Mucosa of rectum (tissue), 2 donors: ENCODE data around the gene RIN2.

Experiments
- H3K27ac ChIP-seq, 2 donors: one replicate each; pipeline ENCODE4 v1.7.0; 2013; ENCODE audit warnings: inconsistent platforms in 2 of 2, low read depth in 2 of 2, low read length in 2 of 2
- H3K27me3 ChIP-seq, 2 donors: one replicate each; pipeline ENCODE4 v1.7.0; 2013; ENCODE audit warnings: low read length in 2 of 2; ENCODE audit not compliant: control insufficient read depth in 2 of 2, insufficient read depth in 2 of 2
- H3K36me3 ChIP-seq, 2 donors: one replicate each; pipeline ENCODE4 v1.7.0; 2013; ENCODE audit warnings: low read length in 2 of 2; ENCODE audit not compliant: control insufficient read depth in 2 of 2, insufficient read depth in 2 of 2
- H3K4me1 ChIP-seq, 2 donors: one replicate each; pipeline ENCODE4 v1.7.0; 2013; ENCODE audit warnings: low read length in 2 of 2, mild to moderate bottlenecking in 1 of 2; ENCODE audit not compliant: control insufficient read depth in 2 of 2, insufficient read depth in 2 of 2
- H3K4me3 ChIP-seq, 2 donors: one replicate each; pipeline ENCODE4 v1.7.0; 2013; ENCODE audit warnings: low read length in 2 of 2
- H3K9ac ChIP-seq, 2 donors: one replicate each; pipeline ENCODE4 v1.7.0; 2013; ENCODE audit warnings: low read length in 2 of 2, low read depth in 1 of 2, mild to moderate bottlenecking in 1 of 2
- H3K9me3 ChIP-seq, 2 donors: one replicate each; pipeline ENCODE4 v1.7.0; 2013; ENCODE audit warnings: low read length in 2 of 2; ENCODE audit not compliant: control insufficient read depth in 2 of 2
- donor health status: healthy.
- donor health status: Normal muscosa, but diverticular disease.

Gene RIN2

GRCh38 chr20:19773471-19773870 lies 15.4 kb downstream of the RIN2 start:
- no peak overlapping the region for H3K27ac ChIP-seq

DNA sequence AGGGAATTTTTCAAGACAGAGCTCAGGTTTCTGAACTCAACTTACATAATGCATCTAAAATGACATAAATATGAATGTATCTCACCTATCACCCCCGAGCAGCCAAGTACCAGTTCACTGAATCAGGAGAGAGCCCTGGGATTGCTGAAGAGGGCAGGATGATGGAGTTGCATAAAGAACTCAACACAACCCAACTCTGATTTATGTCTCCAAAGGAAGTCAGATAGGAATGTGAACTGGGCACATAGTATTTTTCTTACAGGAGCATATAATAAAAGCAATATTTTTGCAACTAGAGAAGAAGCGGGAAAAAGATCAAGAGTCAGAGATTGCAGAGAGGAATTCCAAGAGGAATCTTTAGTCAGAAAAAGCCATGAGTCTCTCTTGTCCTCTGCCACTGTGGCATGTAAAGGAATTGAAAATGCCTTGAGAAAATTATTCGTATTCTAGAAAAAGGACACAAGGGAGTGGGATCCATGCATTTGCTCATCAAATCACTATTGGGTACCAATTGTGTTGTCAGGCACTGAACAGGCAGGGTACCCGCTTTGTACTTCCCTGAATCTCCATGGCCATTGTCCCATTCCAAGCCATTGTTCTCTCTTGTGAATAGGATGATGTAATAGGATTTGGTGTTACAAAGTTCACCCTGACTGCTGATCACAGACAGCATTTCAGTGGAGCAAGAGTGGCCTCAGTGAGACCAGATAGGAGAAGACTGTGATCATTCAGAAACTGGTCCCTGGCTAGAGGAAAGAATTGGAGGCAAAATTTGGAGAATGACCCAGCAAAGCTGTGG lies 16.3 kb downstream of the RIN2 start:
- Histone ChIP-seq H3K36me3 (peaks cover 0 to 2% of the 10 kb centered on the region in 2 donors), H3K4me3 (no peak overlapping the region), H3K4me1 (peaks cover 17 to 28% of the 10 kb centered on the region in 2 donors), H3K9me3 (no peaks in the 10 kb centered on the region), H3K27ac (peak overlapping the region; percentile 38 to 63), H3K27me3 (no peaks in the 10 kb centered on the region), H3K9ac (no peak overlapping the region)

More at GRCh38 chr20:19773471-19773870, 15.4 kb downstream of the RIN2 start:
- H3K9me3 ChIP-seq, result no peaks in the 10 kb centered on the region
- H3K4me3 ChIP-seq, result no peak overlapping the region
- peaks cover 0 to 2% of the 10 kb centered on the region in 2 donors for H3K36me3 ChIP-seq
- peaks cover 15 to 28% of the 10 kb centered on the region in 2 donors for H3K4me1 ChIP-seq
- no peaks in the 10 kb centered on the region for H3K27me3 ChIP-seq
- H3K9ac ChIP-seq, result no peak overlapping the region

DNA sequence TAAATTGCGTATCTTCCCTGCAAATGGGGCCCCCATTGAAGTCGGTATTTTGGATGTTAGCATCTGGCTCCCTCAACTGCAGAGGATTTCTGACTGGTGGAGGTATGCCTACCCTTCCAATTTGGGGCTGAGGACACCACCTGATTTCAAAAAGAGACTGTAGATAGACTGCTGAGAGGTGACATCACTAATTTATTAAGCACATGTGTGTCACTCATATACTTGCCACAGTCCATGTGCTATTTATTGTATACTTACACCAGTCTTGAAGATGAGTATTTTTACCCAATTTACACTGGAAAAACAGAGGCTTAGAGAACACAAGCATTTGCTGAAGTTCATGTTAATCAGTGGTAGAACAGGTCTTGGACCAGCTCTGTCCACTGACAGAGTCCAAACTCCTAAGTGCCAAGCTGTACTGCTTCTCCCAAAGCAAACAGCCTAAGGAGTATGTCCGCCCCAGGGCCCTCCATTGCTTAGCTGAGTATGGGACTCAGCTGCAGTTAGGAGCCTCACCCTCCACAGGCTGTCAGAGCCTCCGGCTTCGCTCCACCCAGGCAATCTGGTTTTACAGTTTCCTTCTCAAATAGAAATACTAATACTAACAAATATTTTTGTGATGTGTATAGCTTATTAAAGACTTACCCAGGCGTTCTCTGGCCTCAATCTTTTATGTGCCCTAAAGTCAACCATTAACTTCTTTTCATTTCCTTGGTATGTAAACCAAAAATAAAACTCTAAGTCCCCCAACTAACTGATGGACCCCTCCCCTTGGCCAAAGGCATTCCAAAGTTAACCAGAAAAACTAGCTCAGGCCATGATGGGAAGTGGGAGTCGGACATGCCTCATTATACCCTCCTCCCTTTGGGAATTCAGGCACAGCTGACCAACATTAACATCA lies 17.5 kb downstream of the RIN2 start:
- Histone ChIP-seq H3K36me3 (peaks cover 0 to 2% of the 10 kb centered on the region in 2 donors), H3K9me3 (no peaks in the 10 kb centered on the region), H3K27me3 (no peaks in the 10 kb centered on the region), H3K4me1 (peaks cover 17 to 28% of the 10 kb centered on the region in 2 donors), H3K9ac (no peak overlapping the region), H3K27ac (peak overlapping the region; percentile 63 to 66), H3K4me3 (no peak overlapping the region)

DNA sequence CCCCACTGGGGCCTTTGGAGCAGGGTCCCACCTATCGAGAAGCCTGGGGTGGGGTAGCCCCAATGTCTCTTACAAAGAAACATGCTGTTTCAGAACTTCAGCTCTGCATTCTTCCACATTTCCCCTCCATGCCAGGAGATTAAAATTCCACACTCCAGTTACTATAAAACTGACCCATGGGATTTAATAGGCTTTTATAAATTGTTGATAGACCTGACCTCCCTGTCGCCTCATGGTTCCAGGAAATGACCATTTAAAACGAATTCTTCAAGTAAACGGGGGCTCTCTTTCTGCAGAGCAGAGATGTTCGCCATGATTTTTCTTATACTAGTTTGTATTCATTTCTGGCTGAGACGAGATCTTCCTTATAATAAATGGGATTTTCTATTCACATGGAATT lies 19.3 kb downstream of the RIN2 start:
- no peaks in the 10 kb centered on the region for H3K27me3 ChIP-seq
- H3K36me3 ChIP-seq, result peaks cover 0 to 2% of the 10 kb centered on the region in 2 donors
- H3K4me1 ChIP-seq, result peaks cover 17 to 28% of the 10 kb centered on the region in 2 donors
- peak overlapping the region in 1 of 2 donors; percentile 25 for H3K27ac ChIP-seq
- H3K4me3 ChIP-seq, result no peak overlapping the region
- no peaks in the 10 kb centered on the region for H3K9me3 ChIP-seq
- no peak overlapping the region for H3K9ac ChIP-seq

GRCh38 chr20:19777981-19778380 lies 19.9 kb downstream of the RIN2 start:
- H3K9me3 ChIP-seq, result no peaks in the 10 kb centered on the region
- no peaks in the 10 kb centered on the region for H3K27me3 ChIP-seq
- no peaks in the 10 kb centered on the region for H3K36me3 ChIP-seq
- peak overlapping the region in 1 of 2 donors; percentile 3 for H3K27ac ChIP-seq
- no peak overlapping the region for H3K9ac ChIP-seq
- peaks cover 17 to 28% of the 10 kb centered on the region in 2 donors for H3K4me1 ChIP-seq
- H3K4me3 ChIP-seq, result no peak overlapping the region

- Histone ChIP-seq H3K27ac (no peak overlapping the region), H3K4me1 (peaks cover 17 to 28% of the 10 kb centered on the region in 2 donors), H3K36me3 (no peaks in the 10 kb centered on the region), H3K9me3 (no peaks in the 10 kb centered on the region), H3K27me3 (no peaks in the 10 kb centered on the region), H3K9ac (no peak overlapping the region), H3K4me3 (no peak overlapping the region)
Measured at GRCh38 chr20:19778404-19778803, 20.3 kb downstream of the RIN2 start.

GRCh38 chr20:19779634-19780033 lies 21.6 kb downstream of the RIN2 start:
- H3K4me1 ChIP-seq, result peaks cover 17 to 30% of the 10 kb centered on the region in 2 donors

GRCh38 chr20:19780261-19780660 lies 22.2 kb downstream of the RIN2 start:
- H3K9ac ChIP-seq, result no peak overlapping the region
- H3K36me3 ChIP-seq, result no peaks in the 10 kb centered on the region
- H3K27ac ChIP-seq, result no peak overlapping the region
- H3K27me3 ChIP-seq, result no peaks in the 10 kb centered on the region
- peaks cover 15 to 29% of the 10 kb centered on the region in 2 donors for H3K4me1 ChIP-seq
- no peak overlapping the region for H3K4me3 ChIP-seq
- no peaks in the 10 kb centered on the region for H3K9me3 ChIP-seq

More at GRCh38 chr20:19779634-19780033, 21.6 kb downstream of the RIN2 start:
- H3K9ac ChIP-seq, result no peak overlapping the region
- H3K9me3 ChIP-seq, result no peaks in the 10 kb centered on the region
- H3K36me3 ChIP-seq, result no peaks in the 10 kb centered on the region
- no peaks in the 10 kb centered on the region for H3K27me3 ChIP-seq
- H3K27ac ChIP-seq, result no peak overlapping the region
- no peak overlapping the region for H3K4me3 ChIP-seq

DNA sequence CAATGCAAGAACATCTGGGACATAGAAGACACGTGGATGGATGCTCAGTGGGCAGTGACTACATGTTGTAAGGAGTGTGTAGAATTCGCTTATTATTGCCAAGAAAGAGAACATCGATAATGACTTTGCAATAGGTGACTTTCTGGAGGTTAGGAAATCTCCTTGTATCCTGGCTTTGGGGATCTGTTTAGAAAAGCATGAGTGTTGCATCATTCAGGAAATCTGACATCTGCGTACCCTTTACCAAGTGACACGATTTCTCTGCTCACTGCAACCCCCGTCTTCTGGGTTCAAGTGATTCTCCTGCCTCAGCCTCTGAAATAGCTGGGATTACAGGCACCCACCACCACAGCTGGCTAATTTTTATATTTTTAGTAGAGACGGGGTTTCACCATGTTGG lies 23.2 kb downstream of the RIN2 start:
- Histone ChIP-seq H3K9ac (no peak overlapping the region), H3K27me3 (no peaks in the 10 kb centered on the region), H3K4me3 (no peak overlapping the region), H3K4me1 (peaks cover 13 to 27% of the 10 kb centered on the region in 2 donors), H3K9me3 (no peaks in the 10 kb centered on the region), H3K36me3 (no peaks in the 10 kb centered on the region), H3K27ac (no peak overlapping the region)

- peaks cover 11 to 24% of the 10 kb centered on the region in 2 donors for H3K4me1 ChIP-seq
- H3K36me3 ChIP-seq, result no peaks in the 10 kb centered on the region
Measured at GRCh38 chr20:19782669-19783068, 24.6 kb downstream of the RIN2 start.

More at GRCh38 chr20:19782669-19783068, 24.6 kb downstream of the RIN2 start:
- Histone ChIP-seq H3K9ac (no peak overlapping the region), H3K27me3 (no peaks in the 10 kb centered on the region), H3K27ac (no peak overlapping the region), H3K9me3 (no peaks in the 10 kb centered on the region), H3K4me3 (no peak overlapping the region)
